Endodermal cell (in vitro differentiated cells): ENCODE results near the gene XRCC1. TPM values are rescaled to one million over a fixed set of nuclear protein-coding genes. Genes with fewer than 3 reads are reported as not detected.

Source experiments
- DNase-seq: peaks from one replicate; pipeline ENCODE4 v3.0.0-alpha.2; 2017
- H3K27ac ChIP-seq: 2 replicates; pipeline ENCODE4 v1.5.1; 2013; ENCODE audit warnings: mild to moderate bottlenecking, low read depth, low read length, moderate library complexity
- H3K27me3 ChIP-seq: 2 replicates; pipeline ENCODE4 v1.6.1; 2013; ENCODE audit warnings: mild to moderate bottlenecking, low read length, moderate library complexity; ENCODE audit not compliant: insufficient read depth, control insufficient read depth, poor library complexity, severe bottlenecking
- H3K36me3 ChIP-seq: 2 replicates; pipeline ENCODE4 v1.7.0; 2013; ENCODE audit warnings: mild to moderate bottlenecking, low read length, moderate library complexity; ENCODE audit not compliant: control insufficient read depth, insufficient read depth
- H3K4me1 ChIP-seq: one replicate; pipeline ENCODE4 v1.7.0; 2013; ENCODE audit warnings: low read length; ENCODE audit not compliant: control insufficient read depth, insufficient read depth
- H3K4me3 ChIP-seq: 2 replicates; pipeline ENCODE4 v1.5.1; 2013; ENCODE audit warnings: mild to moderate bottlenecking, low read length, moderate library complexity
- H3K9ac ChIP-seq: 2 replicates; pipeline ENCODE4 v1.6.1; 2013; ENCODE audit warnings: mild to moderate bottlenecking, low read length, moderate library complexity; ENCODE audit not compliant: poor library complexity, severe bottlenecking; ENCODE audit errors: extremely low read depth
- H3K9me3 ChIP-seq: 2 replicates; pipeline ENCODE4 v1.6.1; 2013; ENCODE audit warnings: mild to moderate bottlenecking, low read length, moderate library complexity; ENCODE audit not compliant: control insufficient read depth
- H3K27ac Mint-ChIP-seq: 2 replicates; pipeline ENCODE4 v1.8.0; 2020; ENCODE audit warnings: mixed read lengths
- H3K27me3 Mint-ChIP-seq: 2 replicates; pipeline ENCODE4 v1.8.0; 2021; ENCODE audit warnings: mild to moderate bottlenecking, mixed read lengths; ENCODE audit not compliant: insufficient read depth
- H3K36me3 Mint-ChIP-seq: 2 replicates; pipeline ENCODE4 v1.8.0; 2020; ENCODE audit warnings: low read depth, mixed read lengths
- H3K4me1 Mint-ChIP-seq: 2 replicates; pipeline ENCODE4 v1.8.0; 2020; ENCODE audit warnings: mixed read lengths
- H3K4me3 Mint-ChIP-seq: 2 replicates; pipeline ENCODE4 v1.8.0; 2020; ENCODE audit warnings: mild to moderate bottlenecking, moderate library complexity, mixed read lengths
- H3K9me3 Mint-ChIP-seq: 2 replicates; pipeline ENCODE4 v1.8.0; 2020; ENCODE audit warnings: mild to moderate bottlenecking, mixed read lengths
- CTCF ChIP-seq: fragments of 200-600 bp; sonication (generic); conservative IDR thresholded peaks from 2 replicates; pipeline ENCODE4 v1.5.0; 2021; ENCODE audit warnings: antibody characterized with exemption, mild to moderate bottlenecking
- WGBS, 2 experiments: methylation state at CpG; one replicate each; pipeline versions ENCODE4 v1.1.5 to v1.1.7; 2013; ENCODE audit warnings: missing lambda C conversion rate in 2 of 2, mixed read lengths in 1 of 2; ENCODE audit not compliant: insufficient coverage in 1 of 2, insufficient read length in 1 of 2; 5-methylcytosine and 5-hydroxymethylcytosine counted together
- total RNA-seq, 2 donors: library from RNA; stranded (reverse); fragmentation: NEBNext Ultra II Directional in 1 of 2; extraction: Animal tissue kit (Norgen Biotek cat#: 25700) in 1 of 2; gene quantifications; 2 replicates in 1 of 2; 3 replicates in 1 of 2; pipeline ENCODE4 v1.2.1, GENCODE V29; 2021

XRCC1 gene
- total RNA-seq, 2 donors from 2014 or later: 48.8 to 52.1 TPM

DNA sequence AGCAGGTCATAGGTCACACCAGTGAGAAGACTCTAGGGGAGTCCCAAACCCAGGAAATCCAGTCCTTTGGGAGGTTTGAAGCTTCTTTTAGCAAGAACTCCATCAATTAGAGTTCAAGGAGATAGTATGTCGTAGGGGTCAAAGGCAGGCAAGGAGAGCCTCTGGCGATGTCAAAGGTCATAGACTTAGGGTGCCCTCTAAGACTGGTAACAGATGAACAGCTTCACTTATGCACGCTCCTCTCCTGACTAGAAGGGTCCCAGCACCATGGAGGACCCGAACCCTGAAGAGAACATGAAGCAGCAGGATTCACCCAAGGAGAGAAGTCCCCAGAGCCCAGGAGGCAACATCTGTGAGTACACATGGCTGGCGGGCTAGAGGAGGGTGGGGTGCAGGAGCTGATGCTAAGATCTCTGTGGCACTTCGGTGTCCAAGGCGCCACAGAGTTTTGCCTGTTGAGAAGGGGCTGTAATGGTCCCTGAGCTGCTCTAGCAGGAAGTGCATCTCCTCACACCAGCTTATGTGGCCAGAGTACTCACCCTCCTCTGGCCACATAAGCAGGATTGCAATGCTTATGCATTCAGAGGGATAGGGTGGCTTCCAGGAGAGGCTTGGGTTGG is 21.6 kb upstream of the XRCC1 start:
- H3K27ac Mint-ChIP-seq: peak overlapping the region; percentile 99
- 33 to 49% methylated on average over 4 to 7 of the region's 7 CpGs for WGBS, 2 experiments
- H3K9ac ChIP-seq: peak overlapping the region; percentile 88
- H3K36me3 ChIP-seq: peaks cover 55% of the 10 kb centered on the region
- H3K4me3 ChIP-seq: peak overlapping the region; percentile 92
- no peaks in the 10 kb centered on the region for H3K27me3 Mint-ChIP-seq
- H3K9me3 ChIP-seq: no peaks in the 10 kb centered on the region
- DNase-seq: no peak
- H3K36me3 Mint-ChIP-seq: peaks cover 35% of the 10 kb centered on the region
- peak overlapping the region; percentile 100 for H3K27ac ChIP-seq
- H3K4me1 Mint-ChIP-seq: peaks cover 25% of the 10 kb centered on the region
- no peak for TF ChIP-seq CTCF
- H3K27me3 ChIP-seq: no peaks in the 10 kb centered on the region
- H3K4me1 ChIP-seq: peaks cover 5% of the 10 kb centered on the region
- no peaks in the 10 kb centered on the region for H3K9me3 Mint-ChIP-seq
- H3K4me3 Mint-ChIP-seq: peak overlapping the region; percentile 89

DNA sequence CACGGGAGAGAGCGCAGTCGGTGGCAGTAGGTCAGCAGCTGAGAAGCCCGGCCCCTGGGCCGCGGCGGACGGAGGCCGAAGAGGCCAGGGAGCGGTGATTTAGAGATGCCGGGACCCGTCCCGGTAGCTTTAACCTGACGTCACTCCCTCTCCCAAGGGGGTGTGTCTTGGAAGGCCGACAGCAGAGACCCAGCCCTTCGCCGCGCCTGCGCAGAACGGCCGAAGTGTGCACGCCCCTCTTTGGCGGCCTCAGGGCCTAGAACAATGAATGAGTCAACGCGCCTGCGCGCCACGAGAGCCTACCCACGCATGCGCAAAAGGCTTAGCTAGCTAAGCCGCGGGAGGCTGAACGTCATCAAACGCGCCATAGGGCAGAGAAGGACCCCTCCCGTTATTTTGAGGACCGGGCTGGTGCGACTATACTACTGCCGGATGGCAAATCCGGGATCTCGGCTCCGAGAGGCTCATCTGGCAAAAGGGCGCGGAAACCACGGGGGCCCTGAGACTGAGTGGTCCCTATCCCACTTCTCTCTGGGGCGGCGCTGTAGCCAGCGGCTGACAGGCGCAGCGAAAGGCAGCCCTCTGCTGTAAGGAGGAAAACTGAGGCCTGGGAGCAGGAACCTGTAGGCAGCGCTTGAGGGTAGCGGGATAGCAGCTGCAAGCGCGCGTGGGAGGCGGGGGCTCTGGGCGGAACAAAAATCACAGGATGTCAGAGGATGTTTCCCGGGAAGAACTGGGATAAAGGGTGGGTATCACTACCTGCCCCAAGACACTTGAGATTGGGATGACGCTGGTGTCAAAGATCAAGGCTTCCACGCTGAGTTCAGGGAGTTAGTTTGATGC is 20.9 kb upstream of the XRCC1 start, which contains the start of the genes IRGQ and ZNF576:
IRGQ (minus strand) TSS at position 136 of the 843 bp plus-strand sequence. CDS start 796 bp downstream, outside the sequence.
ZNF576 (plus strand) TSS at position 597 of the 843 bp plus-strand sequence. CDS start 514 bp downstream, outside the sequence.
- H3K4me1 ChIP-seq: peaks cover 4% of the 10 kb centered on the region
- H3K27me3 ChIP-seq: no peaks in the 10 kb centered on the region
- peaks cover 54% of the 10 kb centered on the region for H3K36me3 ChIP-seq
- H3K4me3 ChIP-seq: peak within 1 kb of the TSS; percentile 94
- no peaks in the 10 kb centered on the region for H3K9me3 ChIP-seq
- peaks cover 34% of the 10 kb centered on the region for H3K36me3 Mint-ChIP-seq
- 0% methylated on average over 42 to 60 of the region's 60 CpGs for WGBS, 2 experiments
- TF ChIP-seq CTCF: no peak
- H3K4me1 Mint-ChIP-seq: peaks cover 23% of the 10 kb centered on the region
- peak within 1 kb of the TSS; percentile 99 for H3K27ac Mint-ChIP-seq
- peak within 1 kb of the TSS; percentile 100 for H3K27ac ChIP-seq
- no peaks in the 10 kb centered on the region for H3K9me3 Mint-ChIP-seq
- no peaks in the 10 kb centered on the region for H3K27me3 Mint-ChIP-seq
- H3K4me3 Mint-ChIP-seq: peak within 1 kb of the TSS; percentile 89
- peak within 1 kb of the TSS; percentile 95 for H3K9ac ChIP-seq
- DNase-seq: peak; percentile 100

GRCh38 chr19:43595605-43595998 is 20.3 kb upstream of the XRCC1 start:
- no peaks in the 10 kb centered on the region for H3K4me1 ChIP-seq
- H3K27ac ChIP-seq: peak overlapping the region; percentile 89
- Mint-ChIP-seq H3K4me3 (peak overlapping the region; percentile 89), H3K36me3 (peaks cover 39% of the 10 kb centered on the region), H3K27ac (peak overlapping the region; percentile 99), H3K4me1 (peaks cover 23% of the 10 kb centered on the region), H3K27me3 (no peaks in the 10 kb centered on the region), H3K9me3 (no peaks in the 10 kb centered on the region)
- DNase-seq: no peak
- peak overlapping the region; percentile 94 for H3K4me3 ChIP-seq
- TF ChIP-seq CTCF: no peak
- H3K9ac ChIP-seq: peak overlapping the region; percentile 95
- H3K9me3 ChIP-seq: no peaks in the 10 kb centered on the region
- no peaks in the 10 kb centered on the region for H3K27me3 ChIP-seq
- H3K36me3 ChIP-seq: peaks cover 55% of the 10 kb centered on the region
- 0 to 3% methylated on average over 6 to 18 of the region's 18 CpGs for WGBS, 2 experiments
